ENCODE results near the gene TNIK.
A peak's percentile ranks its signal among the peaks of the same experiment; 100 is the strongest.
"Not testable (repeated sequence)": the region's sequence is repeated elsewhere in the genome, so short reads cannot be mapped to it uniquely, and the experiment has no call there.

TNIK gene

GRCh38 chr3:171321559-171322360 is 138.4 kb downstream of the TNIK start:
- FAIRE-seq (no peak), DNase-seq (ENCODE audit: insufficient read length, low spot score) (no peak)
- TF ChIP-seq POLR2A (IDR thresholded peaks at IDR 0.05; ENCODE audit: low read depth, low read length) = no peak

DNA sequence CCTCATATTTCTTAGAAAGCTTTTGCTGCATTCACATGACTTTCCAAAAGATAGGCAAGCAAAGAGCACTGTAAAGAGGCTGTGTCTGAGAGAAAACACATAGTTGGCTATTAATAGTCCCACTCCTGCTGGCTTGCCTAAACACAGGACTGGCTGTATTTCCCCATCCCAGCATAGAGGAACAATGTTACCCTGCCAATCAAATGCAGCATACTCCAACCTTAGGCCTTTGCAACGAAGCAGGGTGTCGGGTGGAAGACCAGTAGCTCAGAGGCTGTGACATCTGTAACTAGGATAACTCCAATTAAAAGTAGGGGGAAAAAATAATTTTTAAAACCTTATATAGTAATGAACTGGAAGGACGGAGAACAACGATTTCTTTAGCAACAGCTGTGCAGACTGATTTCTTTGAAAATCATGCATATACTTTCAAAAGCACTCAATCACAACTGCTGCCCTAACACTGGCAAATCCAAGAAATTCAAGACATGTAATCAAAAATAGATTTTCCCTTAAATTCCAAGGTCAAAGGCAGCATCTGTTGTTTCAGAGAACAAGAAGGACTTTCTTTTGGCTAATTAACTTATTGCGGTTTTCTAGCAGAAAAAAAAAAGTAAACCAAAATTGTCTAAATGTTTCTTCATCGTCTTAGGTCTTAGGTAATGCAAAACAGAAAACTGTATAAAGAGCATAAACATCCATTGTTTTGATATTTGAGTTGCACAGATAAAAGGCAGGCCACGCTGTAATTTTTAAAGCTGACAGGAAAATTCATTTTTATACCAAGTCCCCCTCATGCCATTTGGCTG is 139.3 kb downstream of the TNIK start:
- no peak for TF ChIP-seq POLR2A (IDR thresholded peaks at IDR 0.05; ENCODE audit: low read depth, low read length)
- FAIRE-seq (no peak), DNase-seq (ENCODE audit: insufficient read length, low spot score) (no peak)

GRCh38 chr3:171317171-171317570 is 143.0 kb downstream of the TNIK start:
- DNase-seq (ENCODE audit: insufficient read length, low spot score) (no peak), FAIRE-seq (peak; percentile 48)
- no peak for TF ChIP-seq POLR2A (IDR thresholded peaks at IDR 0.05; ENCODE audit: low read depth, low read length)

- DNase-seq (ENCODE audit: insufficient read length, low spot score) (no peak), FAIRE-seq (no peak)
- TF ChIP-seq POLR2A (IDR thresholded peaks at IDR 0.05; ENCODE audit: low read depth, low read length) = no peak
These were observed 144.3 kb downstream of the TNIK start for GRCh38 chr3:171315919-171316318.

GRCh38 chr3:171315101-171315500 is 145.1 kb downstream of the TNIK start:
- FAIRE-seq (no peak), DNase-seq (ENCODE audit: insufficient read length, low spot score) (no peak)
- no peak for TF ChIP-seq POLR2A (IDR thresholded peaks at IDR 0.05; ENCODE audit: low read depth, low read length)

DNA sequence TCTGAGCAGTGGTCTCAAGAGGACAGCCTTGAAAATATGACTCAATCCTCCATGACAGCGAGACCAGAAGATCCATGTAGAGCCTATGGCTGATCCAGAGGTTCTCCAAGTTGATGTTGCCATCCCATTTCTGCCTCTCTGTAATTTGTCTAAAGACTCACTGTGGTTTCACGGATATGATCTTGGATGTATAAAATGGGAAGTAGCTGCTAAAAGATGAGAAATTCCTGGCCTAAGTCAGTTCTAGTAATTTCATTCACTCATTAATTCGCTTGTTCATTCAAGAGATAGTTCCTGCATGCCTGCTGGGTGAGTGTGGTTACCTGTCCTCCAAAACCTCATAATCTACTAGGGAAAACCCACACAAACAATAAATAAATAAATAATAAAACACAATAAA is 145.9 kb downstream of the TNIK start:
- FAIRE-seq (no peak), DNase-seq (ENCODE audit: insufficient read length, low spot score) (no peak)
- TF ChIP-seq POLR2A (IDR thresholded peaks at IDR 0.05; ENCODE audit: low read depth, low read length) = no peak

DNA sequence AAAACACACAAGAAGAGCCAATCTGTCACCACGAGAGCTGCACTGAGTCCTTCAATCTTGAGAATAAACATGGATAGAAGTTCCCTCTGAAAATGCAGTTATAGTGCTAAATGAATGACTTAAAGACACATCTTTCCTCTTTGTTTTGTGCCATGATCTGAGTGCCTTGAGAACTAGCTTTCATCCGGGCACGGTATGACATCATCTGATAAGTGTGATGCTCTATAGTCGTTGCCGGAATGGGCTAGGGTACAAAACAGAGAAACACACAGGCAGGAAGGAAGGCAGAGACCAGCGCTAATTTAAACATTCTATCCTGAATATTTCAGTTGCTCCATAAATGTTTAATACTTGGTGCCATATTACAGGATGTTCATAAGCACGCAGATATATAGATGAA is 146.5 kb downstream of the TNIK start:
- DNase-seq (ENCODE audit: insufficient read length, low spot score) (no peak), FAIRE-seq (no peak)

GRCh38 chr3:171312741-171313140 is 147.5 kb downstream of the TNIK start:
- FAIRE-seq (no peak), DNase-seq (ENCODE audit: insufficient read length, low spot score) (no peak)
- TF ChIP-seq POLR2A (IDR thresholded peaks at IDR 0.05; ENCODE audit: low read depth, low read length) = no peak

More for the DNA sequence above, 146.5 kb downstream of the TNIK start:
- no peak for TF ChIP-seq POLR2A (IDR thresholded peaks at IDR 0.05; ENCODE audit: low read depth, low read length)

DNA sequence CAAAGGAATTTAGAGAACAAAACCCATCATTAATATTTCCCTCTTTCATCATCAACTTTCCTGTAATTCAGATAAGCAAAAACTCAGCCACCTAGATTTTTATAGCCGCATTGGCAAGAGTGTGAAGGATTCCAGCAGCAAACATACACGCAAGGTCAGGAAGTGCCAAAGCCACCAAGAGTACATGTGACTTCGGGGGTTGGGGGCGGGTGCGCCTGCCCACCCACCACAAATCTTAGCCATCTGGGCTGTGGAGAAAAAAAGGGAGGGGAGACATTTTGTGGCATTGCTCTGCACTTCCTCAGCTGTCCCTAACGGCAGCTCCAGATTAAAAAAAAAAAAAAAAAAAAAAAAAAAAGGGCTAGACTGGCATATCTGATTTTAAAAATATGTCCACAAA is 148.4 kb downstream of the TNIK start:
- FAIRE-seq (no peak), DNase-seq (ENCODE audit: insufficient read length, low spot score) (no peak)

GRCh38 chr3:171309906-171310359 is 150.3 kb downstream of the TNIK start:
- FAIRE-seq = peak; percentile 74
- no peak for DNase-seq (ENCODE audit: insufficient read length, low spot score)

More for the DNA sequence above, 148.4 kb downstream of the TNIK start:
- no peak for TF ChIP-seq POLR2A (IDR thresholded peaks at IDR 0.05; ENCODE audit: low read depth, low read length)

DNA sequence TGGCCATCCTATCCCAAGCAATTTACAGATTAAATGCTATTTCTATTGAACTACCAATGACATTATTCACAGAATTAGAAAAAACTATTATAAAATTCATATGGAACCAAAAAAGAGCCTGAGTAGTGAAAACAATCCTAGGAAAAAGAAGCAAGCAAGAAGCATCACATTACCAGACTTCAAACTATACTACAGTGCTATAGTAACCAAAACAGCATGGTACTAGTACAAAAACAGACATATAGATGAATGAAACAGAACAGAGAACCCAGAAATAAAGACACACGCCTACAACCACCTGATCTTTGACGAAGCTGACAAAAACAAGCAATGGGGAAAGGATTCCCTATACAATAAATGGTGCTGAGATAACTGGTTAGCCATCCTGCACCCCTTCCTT is 152.2 kb downstream of the TNIK start:
- no peak for FAIRE-seq
- no peak for DNase-seq (ENCODE audit: insufficient read length, low spot score)
- TF ChIP-seq POLR2A (IDR thresholded peaks at IDR 0.05; ENCODE audit: low read depth, low read length) = no peak

More at GRCh38 chr3:171309906-171310359, 150.3 kb downstream of the TNIK start:
- TF ChIP-seq POLR2A (IDR thresholded peaks at IDR 0.05; ENCODE audit: low read depth, low read length) = no peak

GRCh38 chr3:171307046-171307585 is 153.1 kb downstream of the TNIK start:
- FAIRE-seq = no peak
- TF ChIP-seq POLR2A (IDR thresholded peaks at IDR 0.05; ENCODE audit: low read depth, low read length) = no peak
- DNase-seq (ENCODE audit: insufficient read length, low spot score) = no peak

DNA sequence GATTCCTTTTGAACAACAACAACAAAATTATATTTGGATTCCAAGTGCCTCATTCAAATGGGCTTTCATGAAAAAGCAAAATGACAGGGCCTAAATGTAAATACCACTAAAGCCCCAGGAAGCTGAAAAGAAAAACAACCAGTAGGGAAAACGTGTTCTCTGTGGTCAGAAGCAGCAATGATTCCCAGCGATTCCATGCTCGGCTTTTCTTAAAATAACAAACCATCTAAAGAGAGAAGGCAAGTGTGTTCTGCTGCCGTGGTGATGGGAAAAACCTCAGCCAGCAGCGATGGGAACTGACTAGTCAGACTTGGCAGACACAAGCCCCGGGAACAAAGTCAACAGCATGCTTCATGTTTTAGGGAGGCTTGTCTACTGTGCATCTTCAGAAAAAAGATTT is 153.6 kb downstream of the TNIK start:
- DNase-seq (ENCODE audit: insufficient read length, low spot score) (peak; percentile 13), FAIRE-seq (peak; percentile 98)
- TF ChIP-seq POLR2A (IDR thresholded peaks at IDR 0.05; ENCODE audit: low read depth, low read length) = no peak

- FAIRE-seq; DNase-seq (ENCODE audit: insufficient read length, low spot score): not testable (repeated sequence)
These were observed 154.4 kb downstream of the TNIK start for GRCh38 chr3:171305823-171306222.

DNA sequence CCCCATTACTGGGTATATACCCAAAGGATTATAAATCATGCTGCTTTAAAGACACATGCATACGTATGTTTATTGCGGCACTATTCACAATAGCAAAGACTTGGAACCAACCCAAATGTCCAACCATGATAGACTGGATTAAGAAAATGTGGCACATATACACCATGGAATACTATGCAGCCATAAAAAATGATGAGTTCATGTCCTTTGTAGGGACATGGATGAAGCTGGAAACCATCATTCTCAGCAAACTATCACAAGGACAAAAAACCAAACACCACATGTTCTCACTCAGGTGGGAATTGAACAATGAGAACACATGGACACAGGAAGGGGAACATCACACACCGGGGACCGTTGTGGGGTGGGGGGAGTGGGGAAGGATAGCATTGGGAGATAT is 155.7 kb downstream of the TNIK start:
- not testable (repeated sequence) for FAIRE-seq; DNase-seq (ENCODE audit: insufficient read length, low spot score)

DNA sequence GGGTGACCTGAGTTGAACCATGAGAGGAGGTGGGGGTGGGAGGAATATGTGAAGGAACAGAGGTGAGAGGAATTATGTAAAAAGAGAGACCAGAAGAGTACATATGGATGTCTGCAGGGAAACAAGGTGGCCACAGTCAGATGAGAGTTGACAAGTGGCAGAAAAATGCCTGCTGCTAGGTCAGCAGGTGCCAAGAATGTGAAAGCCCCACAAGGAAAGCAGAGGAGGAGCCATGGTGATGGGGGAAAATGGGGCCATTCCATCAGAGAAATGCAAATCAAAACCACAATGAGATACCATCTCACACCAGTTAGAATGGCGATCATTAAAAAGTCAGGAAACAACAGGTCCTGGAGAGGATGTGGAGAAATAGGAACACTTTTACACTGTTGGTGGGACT is 156.2 kb downstream of the TNIK start:
- FAIRE-seq = not testable (repeated sequence)

More for the DNA sequence above, 156.2 kb downstream of the TNIK start:
- not testable (repeated sequence) for DNase-seq (ENCODE audit: insufficient read length, low spot score)

Measured in H54 (cell line).